Posterior vena cava (tissue), 2 donors: Measurements from ENCODE around the gene RRBP1. TPM values are rescaled to one million over a fixed set of nuclear protein-coding genes. Genes with fewer than 3 reads are reported as not detected.
A peak's percentile ranks its signal among the peaks of the same experiment; 100 is the strongest.

Experiments used
- DNase-seq: peaks from one replicate; pipeline ENCODE4 v3.0.0-alpha.2; 2020; ENCODE audit warnings: low spot score
- intact Hi-C, 2 donors: fragments of 100-400 bp; cut with DNase I; formaldehyde crosslinking; loops; one replicate each; pipeline versions ENCODE4 v1.14.1 to v1.14.2; 2022 to 2023
- total RNA-seq, 2 donors: library from RNA; stranded (reverse); fragmentation: NEBNext Ultra II Directional; extraction: Animal tissue kit (Norgen Biotek cat#: 25700); gene quantifications; one replicate each; pipeline ENCODE4 v1.2.1, GENCODE V29; 2021
- donor health status: DM: yes; HTN: yes; CAD: no.
- donor health status: DM: yes; HTN: yes; CAD: no.

RRBP1 gene
- total RNA-seq, 2 donors from 2014 or later: 128 TPM

DNA sequence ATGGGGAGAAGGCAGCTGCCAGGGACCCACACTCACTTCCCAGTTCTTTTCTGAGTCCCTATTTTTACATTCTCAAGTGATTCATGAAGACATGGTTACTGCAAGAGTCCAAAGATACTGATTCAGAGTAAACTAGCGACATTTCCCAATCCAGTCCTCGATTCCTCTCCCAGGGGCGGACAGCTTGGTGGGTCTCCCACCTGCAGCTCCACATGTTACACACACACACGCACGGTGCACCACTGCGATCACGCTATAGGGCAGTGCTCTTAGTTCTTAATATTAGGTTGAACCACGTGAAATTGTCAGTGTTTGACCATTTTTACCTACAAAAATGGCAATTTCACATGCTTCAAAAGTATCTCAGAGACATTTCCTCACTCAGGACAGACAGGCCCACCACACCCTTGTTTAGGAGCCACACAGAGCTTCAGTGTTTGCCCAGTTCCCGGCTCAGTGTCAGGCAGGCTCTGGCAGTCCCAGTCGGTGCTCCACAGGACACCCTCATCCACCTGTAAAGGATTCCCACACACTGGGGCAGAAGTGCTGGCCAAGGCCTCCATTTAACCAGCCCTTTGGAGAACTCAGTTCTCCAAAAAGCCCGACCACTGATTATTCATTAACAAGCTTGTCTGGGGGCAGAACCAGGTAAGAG is 51.8 kb downstream of the RRBP1 start:
- intact Hi-C loops: no loop called here
- DNase-seq: no peak

DNA sequence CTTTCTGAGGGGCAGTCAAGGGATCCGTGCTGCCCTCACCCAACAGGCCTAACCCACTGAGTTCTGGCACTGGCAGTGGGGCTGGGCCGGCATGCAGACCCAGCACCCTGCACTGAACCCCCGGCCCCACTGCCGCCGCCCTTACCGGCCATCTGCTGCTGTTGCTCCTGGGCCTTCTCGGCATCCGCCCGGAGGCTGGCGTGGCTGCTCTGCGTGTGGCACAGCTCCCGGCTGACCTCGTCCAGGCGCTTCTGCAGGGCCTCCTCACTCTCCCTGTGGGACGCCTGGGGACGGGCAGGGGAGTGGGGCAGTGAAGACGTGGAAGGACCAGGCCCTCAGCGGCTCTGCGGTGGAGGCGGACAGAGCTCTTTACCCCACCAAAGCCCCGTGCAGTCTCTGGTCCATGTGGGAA is 52.4 kb downstream of the RRBP1 start:
- intact Hi-C loops: no loop called here
- no peak for DNase-seq

DNA sequence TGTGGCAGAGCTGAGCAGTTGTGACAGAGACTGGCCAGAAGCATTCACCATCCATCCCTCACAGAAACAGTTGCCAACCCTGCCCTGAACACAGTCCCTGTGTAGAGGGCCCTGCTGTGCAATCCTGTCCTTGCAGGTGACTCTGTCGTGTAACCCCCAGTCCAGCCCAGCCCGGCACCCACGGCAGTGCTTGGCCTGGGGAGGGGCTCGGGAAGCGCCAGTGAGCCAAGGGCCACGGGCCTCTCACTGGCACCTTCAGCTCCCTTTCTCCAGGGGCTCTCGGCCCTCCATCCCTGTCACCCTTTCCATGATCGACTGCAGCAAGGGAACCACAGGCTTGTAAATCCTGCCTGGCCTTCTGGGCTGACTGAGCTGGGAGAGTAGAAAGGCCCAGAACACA is 53.0 kb downstream of the RRBP1 start:
- intact Hi-C loops: no loop called here
- peak; percentile 45 for DNase-seq

DNA sequence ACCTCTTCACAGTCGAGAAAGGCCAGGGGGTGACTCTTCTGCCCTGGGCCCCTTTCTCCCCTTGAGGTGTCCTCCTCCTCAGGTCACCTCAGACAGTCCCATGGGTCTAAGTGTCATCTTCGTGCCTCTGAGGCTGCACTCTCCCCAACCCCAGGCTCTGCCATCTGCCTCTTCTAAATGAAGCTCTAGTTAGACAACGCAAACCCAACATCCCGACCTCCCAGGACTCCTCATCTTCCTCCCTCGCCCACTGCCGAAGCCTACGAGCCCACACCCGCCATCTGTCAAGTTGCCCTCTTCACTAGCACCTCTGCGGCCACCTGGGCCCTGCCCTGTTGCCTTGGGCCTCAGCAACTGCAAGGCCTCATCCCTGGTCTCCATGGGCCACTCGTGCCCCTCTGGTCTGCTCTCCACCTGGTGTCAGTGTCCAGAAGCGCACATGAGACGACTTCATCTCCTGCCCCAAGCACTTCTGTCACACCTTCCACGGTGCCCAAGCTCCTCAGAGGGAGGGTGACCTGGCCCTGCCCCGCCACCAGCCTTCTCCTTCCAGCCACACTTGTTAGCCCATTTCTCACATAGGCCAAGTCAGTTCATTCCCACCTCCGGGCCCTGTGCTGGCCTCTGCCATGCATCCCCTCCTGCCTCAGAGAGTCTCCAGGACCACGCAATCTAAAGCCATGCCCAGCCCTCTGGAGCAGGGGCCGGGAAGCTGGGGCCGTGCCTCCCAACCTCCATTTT is 53.8 kb downstream of the RRBP1 start:
- intact Hi-C loops: no loop called here
- DNase-seq: peak; percentile 70

DNA sequence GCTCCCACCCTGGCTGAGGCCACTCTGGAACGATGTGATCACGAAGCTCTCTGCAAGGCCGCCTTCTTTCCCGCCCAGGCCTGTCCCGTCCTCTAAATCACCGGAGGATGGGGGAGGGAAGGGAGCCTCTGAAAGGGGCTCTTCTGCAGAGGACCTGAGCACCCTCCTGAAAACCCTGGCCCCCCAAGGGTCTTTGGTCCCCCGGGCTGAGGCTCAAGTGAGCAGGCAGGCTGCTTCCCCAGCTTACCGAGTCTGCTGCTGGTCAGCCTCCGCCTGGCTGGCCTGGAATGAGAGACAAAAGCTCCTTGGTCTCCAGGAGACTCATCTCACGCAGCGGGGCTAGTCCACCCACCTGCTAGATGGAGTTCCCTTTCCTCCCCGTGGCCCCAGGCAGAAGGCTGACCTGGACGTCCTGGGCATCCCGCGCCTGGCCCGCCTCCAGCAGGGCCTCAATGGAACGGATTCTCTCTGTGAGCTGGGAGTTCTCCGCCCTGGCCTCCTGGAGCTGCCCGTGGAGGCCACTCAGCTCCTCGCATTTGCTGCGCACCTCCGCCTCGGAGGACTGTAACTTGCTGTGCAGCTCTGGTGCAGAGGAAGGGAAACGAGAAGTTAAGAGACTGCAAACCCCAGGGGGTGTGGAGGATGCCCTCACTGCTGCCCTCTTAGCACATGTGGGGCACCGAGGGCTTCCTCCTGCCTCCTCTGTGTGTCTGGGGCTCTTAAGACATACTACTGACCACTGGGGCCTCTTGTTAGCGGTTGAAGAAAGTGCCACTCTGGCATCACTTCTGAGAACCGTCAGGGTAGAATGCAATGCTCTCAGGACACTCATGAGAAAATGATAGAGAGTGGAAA is 54.7 kb downstream of the RRBP1 start:
- intact Hi-C loops: no loop called here
- DNase-seq: peak; percentile 72

DNA sequence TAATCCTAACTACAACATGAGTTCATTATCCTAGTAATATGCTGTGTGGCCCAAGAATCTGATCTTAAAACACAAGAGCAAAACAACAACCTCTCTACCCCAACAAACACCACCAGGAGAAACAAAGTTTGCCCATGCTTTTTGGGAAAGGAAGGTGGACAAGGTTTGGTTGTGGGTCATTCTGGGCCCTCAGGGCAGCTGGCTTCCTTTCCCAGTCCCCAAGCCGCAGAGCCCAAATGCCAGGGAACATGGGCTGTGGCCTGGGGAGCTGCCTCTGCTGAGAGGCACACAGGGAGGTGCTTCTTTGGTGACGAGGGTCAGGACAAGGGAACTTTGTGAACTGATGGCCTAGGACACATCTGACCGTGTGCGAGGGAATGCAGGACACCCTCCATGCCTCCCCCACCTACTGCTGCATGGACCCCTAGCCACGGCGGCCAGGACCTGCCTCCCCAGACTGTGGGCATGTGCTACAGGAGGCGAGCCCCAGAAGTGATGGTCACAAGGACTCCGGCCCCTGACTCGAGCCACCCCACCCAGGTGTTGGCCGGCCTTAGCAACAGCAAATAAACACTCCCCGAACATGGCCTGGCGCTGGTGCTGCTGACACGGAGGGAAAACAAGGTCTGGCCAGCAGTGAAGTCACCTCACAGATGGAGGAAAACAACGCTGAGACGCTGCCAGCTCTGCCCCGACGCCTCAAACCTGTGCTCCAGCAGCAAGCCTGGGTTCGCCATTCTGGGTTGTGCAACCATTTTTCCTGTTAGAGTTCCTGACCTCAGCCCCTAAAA is 55.6 kb downstream of the RRBP1 start:
- peak; percentile 84 for DNase-seq
- intact Hi-C loops: no loop called here

DNA sequence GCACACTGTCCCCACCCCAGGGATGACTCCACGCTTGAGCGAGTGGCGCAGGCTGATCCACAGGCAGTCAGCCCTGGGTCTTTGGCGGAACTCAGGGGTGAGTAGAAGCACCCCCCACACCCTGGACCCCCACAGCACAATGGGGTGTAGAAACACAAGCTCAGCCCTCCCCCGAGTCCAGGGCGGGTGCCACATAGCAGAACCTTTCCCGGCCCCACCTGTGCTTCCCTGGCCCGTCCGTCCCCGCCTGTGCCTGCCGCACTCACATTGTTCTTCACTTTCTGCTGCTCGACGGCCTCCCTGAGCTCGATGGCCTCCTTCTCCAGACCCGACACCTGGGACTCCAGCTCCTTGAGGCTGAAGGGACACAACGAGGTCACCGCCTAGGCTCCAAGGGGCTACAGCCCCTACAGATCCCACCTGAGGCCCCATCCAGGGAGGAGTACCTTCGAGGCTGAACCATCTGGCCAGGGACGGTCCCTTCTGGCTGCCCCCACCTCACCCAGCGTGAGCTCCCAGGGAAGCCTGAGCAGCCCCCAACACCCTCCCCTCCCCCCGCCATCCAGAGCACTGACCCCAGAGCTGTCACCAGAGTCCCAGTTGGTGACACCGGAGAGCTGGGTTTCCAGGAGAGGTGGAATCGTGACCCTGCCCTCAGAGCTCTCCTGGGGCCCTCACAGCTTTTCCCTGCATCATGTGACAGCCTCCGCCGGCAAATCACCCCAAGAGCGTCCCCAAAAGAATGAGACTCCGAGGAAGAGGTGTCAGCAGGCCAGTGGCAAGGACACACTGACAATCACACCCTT is 56.6 kb downstream of the RRBP1 start:
- intact Hi-C loops: no loop called here
- DNase-seq: peak; percentile 63

DNA sequence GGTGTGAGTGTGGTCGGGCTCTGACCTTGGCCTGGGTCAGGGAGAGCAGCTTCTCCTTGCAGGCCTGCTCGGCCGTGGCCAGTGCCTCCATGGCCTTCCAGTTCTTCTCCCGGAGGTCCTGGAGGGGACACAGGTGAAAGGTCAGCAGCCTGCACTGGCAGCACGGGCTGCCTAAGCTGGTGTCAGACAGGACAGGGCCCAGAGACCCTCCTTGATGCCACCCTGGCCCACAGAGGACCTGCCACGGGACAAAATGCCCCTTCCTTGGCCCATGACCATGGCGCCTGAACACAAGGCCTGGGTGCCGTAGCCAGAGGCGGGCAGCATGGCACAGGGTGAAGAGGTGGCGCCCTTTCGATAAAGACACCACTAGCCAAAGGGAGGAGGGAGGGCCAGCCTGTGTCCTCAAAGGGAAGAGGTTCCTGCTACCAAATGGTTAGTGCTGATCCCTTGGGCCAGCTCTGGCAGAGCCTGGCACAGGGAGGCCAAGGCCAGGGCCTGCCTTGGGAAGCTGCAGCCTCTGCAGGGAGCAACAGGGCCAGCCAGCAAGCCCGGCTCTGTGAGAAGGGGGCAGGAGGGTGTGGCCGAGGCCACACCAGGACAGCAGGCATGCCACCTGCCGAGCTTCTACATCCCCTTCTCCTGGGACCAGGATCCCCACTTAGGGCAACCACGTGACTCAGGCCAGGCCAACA is 57.3 kb downstream of the RRBP1 start:
- intact Hi-C loops: no loop called here
- DNase-seq: peak; percentile 64

DNA sequence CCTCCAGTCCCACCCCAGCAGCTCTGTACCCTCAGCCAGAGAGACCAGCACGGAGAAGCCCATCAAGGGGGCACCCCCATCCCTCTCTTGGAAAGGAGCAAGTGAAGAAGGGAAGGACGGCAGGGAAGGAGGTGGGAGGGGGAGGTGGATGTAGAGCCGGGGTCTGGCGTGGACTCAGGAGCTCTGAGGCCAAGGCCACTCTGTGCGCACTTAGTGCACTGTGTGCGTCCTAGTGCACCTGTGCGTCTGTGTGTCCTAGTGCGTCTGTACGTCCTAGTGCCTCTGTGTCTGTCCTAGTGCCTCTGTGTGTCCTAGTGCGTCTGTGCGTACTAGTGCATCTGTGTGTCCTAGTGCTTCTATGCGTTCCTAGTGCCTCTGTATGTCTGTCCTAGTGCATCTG is 58.0 kb downstream of the RRBP1 start:
- peak; percentile 64 for DNase-seq
- intact Hi-C loops: no loop called here

DNA sequence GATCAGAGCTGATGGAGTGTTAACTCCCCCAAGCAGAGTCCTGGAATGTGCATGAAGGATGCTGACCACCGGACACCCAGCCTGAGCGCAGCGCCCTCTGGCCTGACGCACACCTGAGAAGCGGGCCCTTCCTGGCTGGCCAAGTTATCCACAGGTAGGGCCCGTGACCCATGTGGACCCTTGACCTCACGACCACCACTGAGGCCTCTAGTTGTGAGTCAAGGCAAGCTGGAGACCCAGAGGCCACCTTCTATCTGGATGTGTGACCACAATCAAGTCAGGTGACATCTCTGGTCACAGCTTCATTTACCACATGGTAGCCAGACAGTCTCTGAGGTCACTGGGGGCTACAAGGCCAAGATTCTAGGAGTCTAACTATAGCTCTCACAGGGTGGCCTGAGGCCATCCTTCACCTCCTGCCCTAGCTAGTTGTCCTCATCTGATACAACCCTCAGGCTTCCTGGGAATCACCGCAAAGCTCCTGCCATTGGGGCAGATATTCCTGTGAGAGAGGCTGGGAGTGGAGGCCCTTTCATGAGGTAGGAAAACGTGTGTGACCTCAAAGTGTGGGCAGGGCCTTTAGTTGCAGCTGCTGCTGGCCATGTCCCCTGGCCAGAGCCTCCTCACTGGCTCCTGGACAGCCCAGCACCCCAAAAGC is 59.1 kb downstream of the RRBP1 start:
- intact Hi-C loops: no loop called here
- no peak for DNase-seq

DNA sequence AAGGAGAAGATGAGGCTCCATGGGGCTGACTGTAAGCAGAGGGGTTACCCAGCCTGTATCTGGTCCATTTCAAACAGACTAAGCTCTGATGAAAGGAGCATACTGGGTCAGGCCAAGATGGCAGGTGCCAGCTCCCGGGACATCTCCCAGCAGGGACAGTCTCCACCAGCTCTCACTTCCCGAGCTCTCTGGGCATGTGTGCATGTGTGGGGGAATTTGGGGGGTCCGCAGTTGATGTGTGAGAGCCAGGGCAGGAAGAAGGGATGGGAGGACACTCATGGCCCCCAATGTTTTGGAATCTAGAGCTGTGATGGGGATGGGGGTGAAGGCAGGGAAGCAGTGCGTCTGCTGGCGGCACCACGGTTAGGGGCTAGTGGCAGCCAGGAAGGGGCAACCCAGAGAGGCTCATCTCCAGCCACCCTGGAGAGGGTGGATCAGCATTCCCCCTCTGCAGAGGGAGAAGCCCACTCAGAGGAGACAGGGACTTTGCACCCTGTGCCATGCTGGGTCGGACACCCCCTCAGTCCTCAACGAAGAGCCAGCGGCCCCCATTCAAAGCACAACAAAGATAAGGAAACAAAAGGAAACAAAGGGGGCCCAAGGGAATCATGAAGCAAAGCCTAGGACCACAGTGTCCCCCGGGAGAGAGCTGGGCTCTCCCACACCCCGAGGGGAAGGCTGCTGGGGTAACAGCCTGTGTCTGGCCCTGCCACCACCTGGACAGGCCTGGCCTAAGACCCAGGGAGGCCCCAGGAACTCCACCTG is 59.8 kb downstream of the RRBP1 start:
- intact Hi-C loops: no loop called here
- peak; percentile 52 for DNase-seq

DNA sequence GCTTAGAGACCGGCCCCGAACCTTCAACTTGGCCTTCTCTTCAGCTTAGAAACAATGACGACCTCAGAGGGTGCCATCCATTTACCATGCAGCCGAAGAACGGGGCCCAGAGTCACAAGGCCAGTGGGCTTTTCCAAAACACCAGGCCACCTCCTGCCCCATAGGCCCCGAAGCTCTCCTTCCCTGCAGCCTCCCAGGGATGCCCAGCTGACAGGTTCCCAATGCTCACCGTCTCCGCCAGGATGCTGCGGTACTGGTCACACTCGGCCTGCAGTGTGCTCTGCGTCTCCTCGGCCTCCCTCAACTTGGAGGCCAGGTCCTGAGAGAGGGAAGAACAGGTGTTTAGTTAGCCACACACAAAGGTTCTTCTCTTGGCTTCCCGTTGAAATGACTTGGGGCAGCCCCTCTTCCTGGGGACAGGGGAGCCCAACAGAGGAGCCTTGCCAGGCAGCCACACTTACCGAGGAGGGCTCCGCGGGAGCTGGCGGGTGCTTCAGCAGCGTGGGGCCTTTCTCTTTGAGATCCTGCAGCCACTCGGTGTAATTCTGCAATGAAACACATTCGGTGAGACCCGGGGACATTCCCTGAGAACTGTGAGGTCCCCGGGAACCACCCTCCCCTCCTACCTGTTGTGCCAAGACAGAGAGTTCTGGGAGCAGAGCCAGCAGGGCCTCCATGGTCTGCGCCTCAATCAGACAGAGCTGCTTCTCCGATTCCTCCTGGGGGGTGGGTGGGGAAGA is 60.6 kb downstream of the RRBP1 start:
- intact Hi-C loops: no loop called here
- peak; percentile 74 for DNase-seq

DNA sequence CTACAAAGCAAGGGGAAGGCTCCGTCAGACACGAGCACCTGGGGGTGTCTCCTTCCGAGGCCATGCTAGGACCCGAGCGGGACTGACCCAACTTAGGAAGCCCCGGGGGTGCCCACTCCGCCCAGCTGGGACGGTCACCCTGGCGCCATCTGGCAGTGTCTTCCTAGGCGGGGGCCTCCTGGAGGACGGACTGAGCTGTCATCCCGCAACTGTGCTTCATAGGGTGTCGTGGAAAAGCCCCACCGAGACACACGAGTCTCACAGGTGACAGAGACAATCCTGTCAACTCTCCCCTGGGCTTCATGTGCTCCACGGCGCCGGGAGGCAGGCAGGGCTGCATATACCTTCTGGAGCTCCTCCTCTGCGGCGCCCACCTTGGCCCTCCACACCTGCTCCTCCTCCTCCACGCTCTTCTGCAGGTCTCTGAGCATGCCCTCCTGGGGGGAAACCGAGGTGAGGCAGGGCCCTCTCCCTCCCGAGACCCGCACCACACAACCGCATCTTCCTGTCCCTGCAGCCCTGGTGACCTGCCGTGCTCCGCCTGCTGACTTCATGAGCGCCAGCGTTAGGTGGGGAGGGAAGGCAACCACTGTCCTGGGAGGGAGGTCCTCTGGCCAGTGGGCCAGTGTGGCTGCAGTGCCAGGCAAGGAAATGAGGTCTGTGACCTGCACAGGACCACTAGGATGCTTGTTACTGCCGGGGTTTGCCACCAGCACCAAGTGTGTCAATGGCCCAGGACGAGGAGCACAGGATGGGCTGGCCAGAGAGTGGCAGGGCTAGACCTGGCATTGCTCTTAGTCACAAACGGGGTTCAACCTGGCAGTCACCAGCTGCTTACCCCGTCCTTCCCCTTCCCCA is 61.4 kb downstream of the RRBP1 start:
- peak; percentile 68 for DNase-seq
- intact Hi-C loops: no loop called here

DNA sequence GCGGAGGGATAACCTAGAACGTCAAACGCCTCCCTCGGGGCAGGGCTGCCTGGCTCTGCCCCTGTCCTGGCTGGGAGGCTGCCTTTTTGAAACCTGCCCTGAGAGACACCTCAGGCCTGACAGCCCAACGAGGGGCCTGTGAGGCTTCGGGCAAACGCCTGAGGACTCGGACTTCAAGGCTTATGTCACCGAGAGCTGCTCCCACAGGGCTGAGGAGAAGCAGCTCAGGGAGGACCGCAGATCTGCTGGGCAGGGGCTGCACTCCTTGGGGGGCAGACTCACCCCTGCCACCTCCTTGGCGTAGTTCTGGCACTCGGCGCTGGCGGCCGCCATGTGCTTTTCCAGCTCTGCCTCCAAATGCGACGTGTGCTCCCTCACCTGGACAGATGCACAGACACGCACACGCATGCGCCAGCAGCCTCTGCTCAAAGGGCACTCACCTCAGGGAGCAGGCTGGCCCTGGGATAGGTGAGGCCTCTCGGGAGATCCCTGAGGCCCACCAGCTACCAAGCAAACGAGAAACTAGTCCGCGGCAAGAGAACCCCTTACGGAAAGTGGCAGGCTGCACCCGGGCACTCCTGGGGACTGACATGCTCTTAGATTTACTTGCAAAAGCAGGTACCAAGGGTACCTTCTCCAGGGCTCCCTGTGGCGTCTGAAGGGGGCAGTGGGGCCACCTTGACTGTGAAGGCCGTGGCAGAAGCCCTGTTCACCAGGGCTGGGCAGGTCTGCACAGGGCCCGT is 62.5 kb downstream of the RRBP1 start:
- intact Hi-C loops: loop anchor here (2.0 to 5.0 kb wide), 2 partner anchors 82 to 115 kb away; no protein-coding TSS in a partner anchor

DNA sequence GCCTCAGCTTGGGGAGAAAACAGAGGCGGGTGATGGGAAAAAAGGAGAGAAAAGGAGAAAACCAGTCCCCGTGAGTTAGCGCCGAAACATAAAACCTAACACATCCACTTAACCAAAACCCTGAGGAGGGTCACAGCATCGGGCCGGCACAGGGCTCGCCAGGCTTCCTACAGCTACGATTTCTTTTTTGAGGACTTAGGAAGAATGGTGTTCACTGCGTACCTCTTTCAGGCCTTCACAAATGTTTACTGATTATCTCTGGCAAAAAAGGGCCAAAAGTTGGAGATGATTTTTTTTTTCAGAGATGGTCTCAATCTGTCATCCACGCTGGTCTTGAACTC is 63.4 kb downstream of the RRBP1 start:
- no peak for DNase-seq
- intact Hi-C loops: loop anchor here (2.0 to 5.0 kb wide), 2 partner anchors 81 to 114 kb away; no protein-coding TSS in a partner anchor

More for the DNA sequence above, 62.5 kb downstream of the RRBP1 start:
- DNase-seq: peak; percentile 56
